Liver (tissue), 9 donors: ENCODE results near the gene NAA80. TPM values are rescaled to one million over a fixed set of nuclear protein-coding genes. Genes with fewer than 3 reads are reported as not detected.

Experiments used
- DNase-seq: peaks from one replicate; pipeline ENCODE4 v3.0.0-alpha.2; 2017; ENCODE audit warnings: low spot score
- H3K27ac ChIP-seq, 2 donors: one replicate each; pipeline ENCODE4 v1.7.0; 2013; ENCODE audit warnings: inconsistent platforms in 2 of 2, low read length in 2 of 2, control low read depth in 1 of 2, low read depth in 1 of 2, mild to moderate bottlenecking in 1 of 2
- H3K27me3 ChIP-seq, 4 donors: one replicate each; pipeline versions ENCODE4 v1.6.1 to v1.7.0; 2013; ENCODE audit warnings: low read length in 3 of 4, inconsistent platforms in 1 of 4, mild to moderate bottlenecking in 1 of 4, moderate library complexity in 1 of 4; ENCODE audit not compliant: control insufficient read depth in 4 of 4, insufficient read depth in 4 of 4
- H3K36me3 ChIP-seq, 4 donors: one replicate each; pipeline versions ENCODE4 v1.6.1 to v1.7.0; 2013; ENCODE audit warnings: low read length in 3 of 4, mild to moderate bottlenecking in 3 of 4, low read depth in 1 of 4, moderate library complexity in 1 of 4; ENCODE audit not compliant: control insufficient read depth in 4 of 4, insufficient read depth in 3 of 4
- H3K4me1 ChIP-seq, 4 donors: one replicate each; pipeline versions ENCODE4 v1.6.1 to v1.7.0; 2013; ENCODE audit warnings: low read length in 3 of 4, mild to moderate bottlenecking in 3 of 4, moderate library complexity in 1 of 4; ENCODE audit not compliant: control insufficient read depth in 4 of 4, insufficient read depth in 4 of 4
- H3K4me3 ChIP-seq, 3 donors: one replicate each; pipeline versions ENCODE4 v1.6.1 to v1.7.0; 2013; ENCODE audit warnings: low read length in 3 of 3, control low read depth in 1 of 3, low read depth in 1 of 3, mild to moderate bottlenecking in 1 of 3
- H3K9ac ChIP-seq, 2 donors: one replicate each; pipeline ENCODE4 v1.7.0; 2013; ENCODE audit warnings: low read length in 2 of 2, mild to moderate bottlenecking in 2 of 2, moderate library complexity in 2 of 2, control low read depth in 1 of 2, low read depth in 1 of 2
- H3K9me3 ChIP-seq, 4 donors: one replicate each; pipeline versions ENCODE4 v1.6.1 to v1.7.0; 2013; ENCODE audit warnings: low read length in 3 of 4; ENCODE audit not compliant: control insufficient read depth in 4 of 4
- ATF3 ChIP-seq: IDR thresholded peaks from 2 replicates; pipeline ENCODE4 v1.6.1; 2016; ENCODE audit warnings: antibody characterized with exemption
- CTCF ChIP-seq: fragments of 150-350 bp; IDR thresholded peaks from 2 replicates; pipeline ENCODE4 v1.5.1; 2017; ENCODE audit warnings: improper control_type of control experiment, low read depth, low read length; ENCODE audit not compliant: missing input control
- EGR1 ChIP-seq, 2 donors: IDR thresholded peaks; 2 replicates each; pipeline ENCODE4 v1.6.1; 2016 to 2018; ENCODE audit warnings: antibody characterized with exemption in 2 of 2, low read depth in 2 of 2
- FOXA1 ChIP-seq: IDR thresholded peaks from 2 replicates; pipeline ENCODE4 v1.6.1; 2016; ENCODE audit warnings: antibody characterized with exemption
- FOXA2 ChIP-seq: IDR thresholded peaks from 2 replicates; pipeline ENCODE4 v1.6.1; 2016; ENCODE audit warnings: antibody characterized with exemption
- GABPA ChIP-seq, 2 donors: IDR thresholded peaks in 1 of 2; conservative IDR thresholded peaks in 1 of 2; 2 replicates each; pipeline ENCODE4 v1.6.1; 2016; ENCODE audit warnings: antibody characterized with exemption in 2 of 2, mild to moderate bottlenecking in 1 of 2, moderate library complexity in 1 of 2
- HNF4A ChIP-seq, 2 donors: conservative IDR thresholded peaks; 2 replicates each; pipeline ENCODE4 v1.6.1; 2016; ENCODE audit warnings: antibody characterized with exemption in 2 of 2, mild to moderate bottlenecking in 2 of 2
- HNF4G ChIP-seq: IDR thresholded peaks from 2 replicates; pipeline ENCODE4 v1.6.1; 2016; ENCODE audit warnings: antibody characterized with exemption
- JUND ChIP-seq, 2 donors: IDR thresholded peaks; 2 replicates each; pipeline ENCODE4 v1.6.1; 2016; ENCODE audit warnings: antibody characterized with exemption in 2 of 2
- MAX ChIP-seq: IDR thresholded peaks from 2 replicates; pipeline ENCODE4 v1.6.1; 2016; ENCODE audit warnings: antibody characterized with exemption
- NR2F2 ChIP-seq: IDR thresholded peaks from 2 replicates; pipeline ENCODE4 v1.6.1; 2016; ENCODE audit warnings: antibody characterized with exemption
- RAD21 ChIP-seq, 2 donors: IDR thresholded peaks; 2 replicates each; pipeline ENCODE4 v1.6.1; 2016; ENCODE audit warnings: antibody characterized with exemption in 2 of 2, mild to moderate bottlenecking in 2 of 2
- REST ChIP-seq: IDR thresholded peaks from 2 replicates; pipeline ENCODE4 v1.6.1; 2016; ENCODE audit warnings: antibody characterized with exemption, mild to moderate bottlenecking
- RXRA ChIP-seq, 2 donors: IDR thresholded peaks; 2 replicates each; pipeline ENCODE4 v1.6.1; 2017 to 2018; ENCODE audit warnings: antibody characterized with exemption in 2 of 2, mild to moderate bottlenecking in 1 of 2
- SP1 ChIP-seq: IDR thresholded peaks from 2 replicates; pipeline ENCODE4 v1.6.1; 2018; ENCODE audit warnings: antibody characterized with exemption, mild to moderate bottlenecking
- TAF1 ChIP-seq: conservative IDR thresholded peaks from 2 replicates; pipeline ENCODE4 v1.6.1; 2016; ENCODE audit warnings: antibody characterized with exemption, mild to moderate bottlenecking
- YY1 ChIP-seq: IDR thresholded peaks from 2 replicates; pipeline ENCODE4 v1.6.1; 2016; ENCODE audit warnings: antibody characterized with exemption, mild to moderate bottlenecking
- ZBTB33 ChIP-seq: IDR thresholded peaks from 2 replicates; pipeline ENCODE4 v1.6.1; 2016; ENCODE audit warnings: antibody characterized with exemption
- WGBS: extraction: QIAGEN DNeasy Blood & Tissue Kit; methylation state at CpG from one replicate; pipeline ENCODE4 v1.1.7; 2013; 5-methylcytosine and 5-hydroxymethylcytosine counted together
- polyA plus RNA-seq, 2 donors: library from polyadenylated mRNA; stranded (reverse) in 1 of 2; unstranded in 1 of 2; fragments of 200-250 nt in 1 of 2; fragments of >200 nt in 1 of 2; fragmentation: Nextera tagmentation in 1 of 2; extraction: Ambion mirVana in 1 of 2; gene quantifications; one replicate each; pipeline versions ENCODE4 v1.2.1 to v1.2.3, GENCODE V29; 2013 to 2015
- total RNA-seq, 2 donors: library from RNA; depleted of rRNA; stranded (reverse); fragments of >200 nt; gene quantifications; one replicate each; pipeline ENCODE4 v1.2.3, GENCODE V29; 2014
- donor health status: healthy.
- donor health status: healthy.
- donor health status: healthy.
- donor health status: healthy.
- donor health status: healthy.

The NAA80 gene
- total and polyA plus RNA-seq, 4 donors: 1.6 to 5.5 (median 2.0) TPM

GRCh38 chr3:50318163-50318562 lies 19.0 kb upstream of the NAA80 start:
- Histone ChIP-seq H3K4me1 (peaks cover 15 to 44% (median 36%) of the 10 kb centered on the region in 4 donors), H3K9ac (no peak overlapping the region), H3K36me3 (peaks cover 0 to 10% (median 2%) of the 10 kb centered on the region in 4 donors), H3K4me3 (no peak overlapping the region), H3K9me3 (no peaks in the 10 kb centered on the region), H3K27me3 (no peaks in the 10 kb centered on the region), H3K27ac (no peak overlapping the region)
- 81% methylated on average over 11 of the region's 11 CpGs for WGBS
- TF ChIP-seq MAX (no peak), EGR1 (IDR thresholded peaks at IDR 0.05; ENCODE audit: low read depth in 2 of 2) (no peak), CTCF (no peak), HNF4A (conservative IDR thresholded peaks at IDR 0.05) (no peak), ATF3 (no peak), NR2F2 (no peak), FOXA1 (no peak), RXRA (IDR thresholded peaks at IDR 0.05) (no peak), ZBTB33 (no peak), FOXA2 (no peak), JUND (IDR thresholded peaks at IDR 0.05) (no peak), YY1 (no peak), SP1 (no peak), REST (no peak), RAD21 (IDR thresholded peaks at IDR 0.05) (no peak), GABPA (IDR thresholded peaks at IDR 0.05 in 1 of 2, conservative IDR thresholded peaks at IDR 0.05 in 1 of 2) (no peak), TAF1 (no peak), HNF4G (no peak)
- no peak for DNase-seq
